Stimulated activated CD4-positive, alpha-beta T cell treated with anti-CD3 and anti-CD28 coated beads, Interleukin-1b, Interleukin-23, amount 100 ng/mL, for 1 hour (primary cell): ENCODE measurements around the gene PCSK4.
"Not testable (repeated sequence)": the region's sequence is repeated elsewhere in the genome, so short reads cannot be mapped to it uniquely, and the experiment has no call there.

Experiments used
- DNase-seq, 2 donors: peaks; one replicate each; pipeline ENCODE4 v3.0.0-alpha.2; 2020; ENCODE audit warnings: low read depth in 2 of 2

Gene PCSK4

DNA sequence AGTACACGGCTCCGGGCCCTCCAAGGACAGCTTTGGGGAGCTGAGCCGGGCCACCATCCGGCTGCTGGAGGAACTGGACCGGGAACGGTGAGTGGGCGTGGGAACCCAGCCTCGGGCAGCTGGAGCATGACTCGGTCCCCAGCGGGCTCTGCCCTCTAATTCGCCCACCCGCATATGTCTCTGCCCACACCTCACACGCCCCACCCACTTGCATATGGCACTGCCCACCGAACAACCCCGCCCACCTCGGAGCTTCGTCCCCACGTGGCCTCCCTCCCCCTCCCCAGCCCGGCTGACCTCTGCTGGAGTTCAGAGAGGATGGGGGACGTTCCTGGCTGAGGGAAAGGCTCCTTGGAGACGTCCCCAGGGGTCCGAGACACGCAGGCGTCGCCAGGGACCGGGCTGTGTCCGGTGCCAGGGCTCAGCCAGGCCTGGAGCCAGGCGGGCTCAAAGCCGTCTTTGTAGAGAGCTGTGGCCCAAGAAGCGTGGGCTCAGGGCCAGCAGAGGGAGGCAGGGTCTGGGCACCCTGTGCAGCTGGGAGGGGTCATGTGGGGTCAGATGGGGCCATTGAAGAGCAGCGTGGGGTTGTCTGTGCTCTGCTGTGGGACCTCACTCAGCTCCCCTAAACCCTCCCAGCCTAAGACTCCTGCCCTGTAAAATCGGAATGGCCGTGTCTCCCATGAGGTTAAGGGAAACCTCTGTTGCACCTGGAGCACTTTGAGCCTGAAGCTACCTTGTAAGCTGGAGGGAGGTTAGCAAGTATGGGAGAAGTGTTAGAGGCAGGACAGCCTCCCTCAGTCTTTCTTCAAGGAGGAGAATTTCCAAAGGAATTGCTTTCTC is 36.4 kb downstream of the PCSK4 start:
- no peak for DNase-seq

- DNase-seq, result no peak
These were observed 37.2 kb downstream of the PCSK4 start for GRCh38 chr19:1452802-1453524.

- no peak for DNase-seq
These were observed 38.0 kb downstream of the PCSK4 start for GRCh38 chr19:1451916-1452801.

DNA sequence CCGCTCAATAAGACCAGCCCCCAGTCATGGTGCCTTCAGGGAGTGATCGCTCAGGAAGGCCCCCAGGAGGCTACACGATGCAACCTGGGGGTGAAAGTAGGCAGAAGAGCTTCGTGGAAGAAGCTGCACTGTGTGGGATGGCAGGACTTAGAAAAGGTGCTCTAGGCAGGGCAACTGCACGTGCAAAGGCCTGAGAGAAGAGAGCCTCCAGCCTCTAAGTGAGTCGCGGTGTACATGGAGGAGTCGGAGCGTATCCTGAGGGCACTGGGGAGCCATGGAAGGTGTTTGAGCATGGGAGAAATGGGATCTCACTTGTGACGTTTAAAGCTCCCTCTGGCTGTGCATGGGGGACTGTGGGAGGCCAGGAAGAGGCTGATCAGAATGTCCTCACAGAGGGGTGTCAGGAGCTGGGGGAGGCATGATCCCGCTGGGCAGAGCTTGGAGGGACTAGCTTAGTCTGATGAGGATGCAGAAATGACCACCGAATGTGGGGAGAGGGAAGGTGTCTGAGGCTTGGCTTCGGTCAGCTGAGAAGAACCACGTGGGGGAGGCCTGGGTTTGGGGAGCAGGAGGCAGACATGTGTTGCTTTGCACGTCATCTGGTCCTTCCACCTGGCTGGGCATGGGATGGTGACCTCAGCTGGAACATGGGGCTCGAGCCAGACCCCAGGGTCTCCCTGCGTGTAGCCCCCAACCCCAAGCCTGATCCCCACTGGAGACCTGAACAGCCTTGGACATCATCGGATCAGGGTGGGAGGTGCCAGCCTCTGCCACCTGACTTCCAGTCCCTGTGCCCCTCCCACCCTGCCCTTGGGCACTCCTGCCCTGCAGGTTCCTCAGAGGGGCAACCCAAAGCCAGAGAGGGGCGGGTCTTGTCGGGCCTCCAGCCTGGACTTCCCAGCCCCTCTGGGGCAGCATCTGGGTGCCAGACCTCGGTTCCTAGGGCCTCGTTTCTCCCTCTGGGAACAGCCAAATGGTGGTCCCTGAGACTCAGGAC is 39.1 kb downstream of the PCSK4 start:
- no peak for DNase-seq

- DNase-seq, result no peak
These were observed 40.4 kb downstream of the PCSK4 start, which contains the start of gene APC2 for GRCh38 chr19:1449467-1450442. Gene APC2, plus strand, starts transcription at chr19:1450121. Its CDS starts 2,881 bp downstream, at chr19:1453002.

DNA sequence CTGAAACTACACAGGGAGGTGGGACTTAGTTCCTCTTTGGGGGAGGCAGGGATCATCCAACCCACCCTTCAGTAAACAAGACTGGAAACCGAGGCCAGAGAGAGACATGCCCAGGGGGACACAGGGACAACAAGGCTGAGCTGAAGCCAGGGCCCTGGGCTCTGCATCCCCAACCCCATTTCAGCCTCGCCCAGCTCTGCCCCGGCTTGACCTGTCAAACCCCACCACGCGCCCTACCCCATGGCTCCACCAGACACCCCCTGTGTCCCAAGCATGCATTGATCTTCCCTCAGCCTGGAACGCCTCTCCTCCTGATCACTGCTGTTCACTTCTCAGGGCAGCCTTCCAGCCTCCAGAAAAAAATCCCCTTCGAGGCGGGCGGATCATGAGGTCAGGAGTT is 42.2 kb downstream of the PCSK4 start:
- DNase-seq, result no peak

DNA sequence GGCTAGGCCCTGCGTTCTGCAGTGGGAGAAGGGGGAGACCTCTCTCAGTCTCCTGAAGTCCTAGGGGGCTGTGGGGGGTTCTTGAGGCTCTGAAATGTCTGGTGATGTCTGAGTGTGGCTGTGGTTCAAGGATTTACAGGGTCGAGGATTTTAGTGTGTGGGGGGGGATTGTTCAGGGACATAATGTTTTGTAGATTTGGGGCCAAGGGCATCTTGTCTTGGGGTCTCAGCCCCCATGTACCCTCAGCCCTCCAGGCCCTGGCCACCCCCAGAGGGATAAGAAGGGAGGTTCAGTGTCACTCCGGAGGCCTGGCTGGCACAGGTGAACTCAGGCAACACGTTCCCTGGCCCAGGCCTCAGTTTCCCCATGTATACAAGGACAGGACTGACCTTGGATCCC is 42.6 kb downstream of the PCSK4 start:
- no peak for DNase-seq

- DNase-seq, result no peak
These were observed 43.3 kb downstream of the PCSK4 start for GRCh38 chr19:1446713-1447481.

GRCh38 chr19:1445932-1446712 is 44.0 kb downstream of the PCSK4 start:
- no peak for DNase-seq

DNA sequence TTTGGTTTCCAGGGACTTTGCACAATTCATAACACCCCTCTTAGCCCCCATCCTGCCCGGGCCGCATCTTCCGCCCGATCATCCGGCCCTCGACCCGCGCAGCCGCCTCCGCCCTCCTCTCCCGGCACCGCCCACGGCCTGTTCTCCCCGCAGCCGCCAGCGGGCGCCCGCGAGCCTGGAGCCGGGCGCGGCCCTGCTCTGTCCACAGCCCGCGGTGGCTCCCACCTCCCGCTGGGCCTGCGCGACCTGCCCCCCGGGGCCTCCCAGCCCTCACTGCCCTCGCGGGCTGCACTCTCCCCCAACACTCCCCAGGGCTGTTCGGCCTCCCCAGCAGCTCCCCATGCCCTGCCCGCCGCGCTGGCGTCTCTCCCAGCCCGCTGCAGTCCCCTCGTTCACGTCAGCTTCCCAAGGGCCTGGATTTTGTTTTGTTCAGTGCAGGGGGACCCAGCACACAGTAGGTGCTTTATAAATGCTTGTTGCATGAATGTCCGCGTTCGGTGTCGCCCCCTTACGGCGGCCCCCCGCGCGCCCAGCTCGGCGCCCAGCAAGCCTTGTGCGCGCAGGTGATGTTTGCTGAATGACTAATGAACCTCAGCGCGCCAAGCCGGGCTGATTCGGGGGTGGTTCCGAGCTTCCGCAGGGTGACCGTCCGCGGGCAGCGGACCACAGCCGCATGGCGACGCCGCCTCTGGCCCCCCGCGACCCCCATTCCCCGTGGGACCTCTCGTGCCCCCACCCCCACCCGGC is 44.8 kb downstream of the PCSK4 start:
- DNase-seq, result peak; percentile 47 to 62

DNA sequence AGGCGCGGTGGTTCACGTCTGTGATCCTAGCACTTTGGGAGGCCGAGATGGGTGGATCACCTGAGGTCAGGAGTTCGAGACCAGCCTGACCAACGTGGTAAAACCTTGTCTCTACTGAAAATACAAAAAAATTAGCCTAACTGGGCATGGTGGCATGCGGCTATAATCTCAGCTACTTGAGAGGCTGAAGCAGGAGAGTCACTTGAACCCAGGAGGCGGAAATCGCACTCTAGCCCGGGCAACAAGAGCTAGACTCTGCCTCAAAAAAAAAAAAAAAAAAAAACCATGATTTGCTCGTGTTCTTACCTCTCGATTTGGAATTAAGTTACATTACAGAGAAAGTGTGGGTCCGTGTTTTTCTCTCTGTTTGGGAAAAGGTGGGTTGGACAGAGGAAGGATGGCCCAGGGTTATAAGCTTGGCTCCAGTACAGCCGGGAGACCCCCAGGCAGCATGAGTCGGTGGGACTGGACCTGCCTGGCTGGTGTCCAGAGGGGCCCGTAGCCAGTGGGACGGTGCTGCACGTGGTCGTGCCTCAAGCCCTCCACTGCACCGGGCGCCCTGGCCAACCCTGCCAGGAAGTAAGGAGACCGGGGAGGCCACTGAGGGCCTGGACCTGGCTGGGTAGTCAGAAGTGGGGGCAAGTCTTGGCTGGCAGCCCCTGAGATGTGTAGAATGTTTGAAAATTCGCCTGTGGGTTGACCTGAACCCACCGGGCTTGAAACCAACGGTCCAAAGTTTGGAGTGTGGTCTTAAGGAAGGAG is 48.3 kb downstream of the PCSK4 start:
- DNase-seq, result no peak

GRCh38 chr19:1441022-1441426 is 49.1 kb downstream of the PCSK4 start:
- DNase-seq, result no peak

GRCh38 chr19:1440418-1440801 is 49.7 kb downstream of the PCSK4 start:
- DNase-seq, result no peak

DNA sequence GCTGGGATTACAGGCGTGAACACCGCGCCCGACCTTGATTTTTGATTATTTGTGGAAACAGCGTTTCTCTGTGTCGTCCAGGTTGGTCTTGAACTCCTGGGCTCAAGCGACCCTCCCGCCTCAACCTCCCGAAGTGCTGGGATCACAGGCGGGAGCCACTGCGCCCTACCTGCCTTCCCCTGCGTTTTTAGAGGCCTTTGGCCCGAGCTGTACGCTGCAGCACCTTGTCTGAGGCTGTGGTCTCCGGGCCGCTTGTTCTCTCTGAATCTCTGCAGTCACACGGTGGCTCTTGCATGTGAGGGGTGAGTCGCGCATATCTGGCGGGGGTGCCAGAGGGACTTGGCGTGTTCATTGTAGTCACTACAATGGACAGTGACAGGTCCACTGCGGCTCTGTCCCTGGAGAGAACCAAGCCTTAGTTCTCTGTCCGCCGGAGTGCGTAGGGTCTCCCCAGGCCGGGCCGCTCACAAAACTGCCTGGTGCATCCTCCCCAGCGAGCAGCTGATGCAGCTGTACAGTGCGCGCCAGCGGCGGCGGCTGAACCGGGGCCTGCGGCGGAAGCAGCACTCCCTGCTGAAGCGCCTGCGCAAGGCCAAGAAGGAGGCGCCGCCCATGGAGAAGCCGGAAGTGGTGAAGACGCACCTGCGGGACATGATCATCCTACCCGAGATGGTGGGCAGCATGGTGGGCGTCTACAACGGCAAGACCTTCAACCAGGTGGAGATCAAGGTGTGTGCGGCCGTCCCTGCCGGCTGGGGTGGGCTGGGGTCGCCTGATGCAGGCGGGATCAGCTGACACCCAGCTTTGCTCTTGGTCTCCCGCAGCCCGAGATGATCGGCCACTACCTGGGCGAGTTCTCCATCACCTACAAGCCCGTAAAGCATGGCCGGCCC is 50.4 kb downstream of the PCSK4 start:
- DNase-seq, result not testable (repeated sequence)

GRCh38 chr19:1438933-1439354 is 51.2 kb downstream of the PCSK4 start:
- no peak for DNase-seq
